ENCODE measurements around the gene COL5A3.

DNA sequence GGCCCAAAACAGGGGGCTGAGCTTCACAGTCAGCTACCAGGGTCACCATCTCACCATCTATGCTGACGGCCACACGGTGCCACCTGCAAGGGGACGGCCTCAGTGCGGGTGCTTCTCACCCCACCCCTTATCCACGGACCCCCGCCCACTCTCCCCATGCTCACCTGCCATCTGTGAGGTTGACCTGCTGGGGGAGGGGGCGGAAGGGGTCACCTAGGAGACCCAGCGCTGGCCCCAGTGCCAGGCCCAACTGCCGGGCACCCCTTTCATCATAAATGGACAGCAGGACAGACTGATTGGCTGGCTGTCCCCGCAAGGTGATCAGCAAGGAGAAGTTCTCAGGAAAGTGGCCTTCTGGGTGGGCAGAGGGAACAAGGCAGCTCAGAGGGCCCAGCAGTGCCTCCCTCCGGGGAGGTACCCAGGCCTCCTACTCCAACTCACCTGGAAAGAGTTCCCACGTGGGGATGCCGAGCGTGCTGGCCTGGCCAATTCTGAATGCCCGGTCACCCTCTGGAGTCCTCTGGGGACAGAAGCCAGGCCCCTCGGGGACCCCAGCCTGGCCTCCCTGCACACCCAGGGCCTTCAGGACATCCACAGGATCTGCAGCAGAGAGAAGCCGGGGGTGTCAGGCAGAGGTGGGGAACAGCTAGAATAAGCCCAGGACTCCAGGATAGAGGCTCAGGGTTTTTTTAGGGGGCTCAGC lies 4.5 kb downstream of the COL5A3 start:
- TF ChIP-seq, protein P1, sequence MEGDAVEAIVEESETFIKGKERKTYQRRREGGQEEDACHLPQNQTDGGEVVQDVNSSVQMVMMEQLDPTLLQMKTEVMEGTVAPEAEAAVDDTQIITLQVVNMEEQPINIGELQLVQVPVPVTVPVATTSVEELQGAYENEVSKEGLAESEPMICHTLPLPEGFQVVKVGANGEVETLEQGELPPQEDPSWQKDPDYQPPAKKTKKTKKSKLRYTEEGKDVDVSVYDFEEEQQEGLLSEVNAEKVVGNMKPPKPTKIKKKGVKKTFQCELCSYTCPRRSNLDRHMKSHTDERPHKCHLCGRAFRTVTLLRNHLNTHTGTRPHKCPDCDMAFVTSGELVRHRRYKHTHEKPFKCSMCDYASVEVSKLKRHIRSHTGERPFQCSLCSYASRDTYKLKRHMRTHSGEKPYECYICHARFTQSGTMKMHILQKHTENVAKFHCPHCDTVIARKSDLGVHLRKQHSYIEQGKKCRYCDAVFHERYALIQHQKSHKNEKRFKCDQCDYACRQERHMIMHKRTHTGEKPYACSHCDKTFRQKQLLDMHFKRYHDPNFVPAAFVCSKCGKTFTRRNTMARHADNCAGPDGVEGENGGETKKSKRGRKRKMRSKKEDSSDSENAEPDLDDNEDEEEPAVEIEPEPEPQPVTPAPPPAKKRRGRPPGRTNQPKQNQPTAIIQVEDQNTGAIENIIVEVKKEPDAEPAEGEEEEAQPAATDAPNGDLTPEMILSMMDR (conservative IDR thresholded peaks at IDR 0.05), result no peak
- TF ChIP-seq ZFX (IDR thresholded peaks at IDR 0.05), result no peak

Measured in C4-2B (cell line).